NCI-H446 treated with DMSO at 0.1 percent for 48 hours (cell line): ENCODE results near the gene HPX.

Source experiments
- DNase-seq: peaks from one replicate; lab custom pipeline; 2025; lab: John Stamatoyannopoulos, UW

Gene HPX

DNA sequence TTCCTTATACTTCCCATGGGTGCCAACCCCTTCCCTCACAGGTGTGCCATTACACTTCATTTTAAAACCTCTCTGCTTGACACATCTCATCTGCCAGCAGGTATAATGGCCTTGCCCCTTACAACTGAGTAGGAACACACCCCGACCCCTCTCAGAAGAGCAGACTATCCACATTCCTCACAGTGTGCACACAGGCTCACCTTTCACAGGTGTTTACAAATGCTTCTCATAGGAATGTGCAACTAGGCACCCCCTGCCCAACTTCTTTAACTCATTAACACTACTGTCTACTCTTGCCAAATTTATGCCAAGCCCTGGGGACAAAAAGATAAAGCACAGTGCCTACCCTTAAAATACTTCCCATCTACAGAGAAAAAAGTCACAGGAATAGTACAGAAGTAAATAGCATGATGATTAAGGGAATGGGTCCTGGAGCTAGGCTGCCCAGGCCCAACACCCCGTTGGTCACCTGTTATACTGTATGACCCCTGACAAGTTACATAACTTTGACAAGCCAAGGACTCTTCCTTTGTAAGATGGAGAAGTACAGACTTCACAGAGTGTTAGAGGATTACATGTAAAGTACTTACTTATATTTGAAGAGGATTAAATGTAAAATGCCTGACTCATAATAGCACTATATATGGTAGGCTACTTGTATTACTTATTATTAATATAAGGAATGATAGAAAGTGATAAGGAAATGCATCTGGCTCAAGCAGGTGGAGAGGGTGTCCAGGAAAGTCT is 17.7 kb upstream of the HPX start:
- no peak for DNase-seq

DNA sequence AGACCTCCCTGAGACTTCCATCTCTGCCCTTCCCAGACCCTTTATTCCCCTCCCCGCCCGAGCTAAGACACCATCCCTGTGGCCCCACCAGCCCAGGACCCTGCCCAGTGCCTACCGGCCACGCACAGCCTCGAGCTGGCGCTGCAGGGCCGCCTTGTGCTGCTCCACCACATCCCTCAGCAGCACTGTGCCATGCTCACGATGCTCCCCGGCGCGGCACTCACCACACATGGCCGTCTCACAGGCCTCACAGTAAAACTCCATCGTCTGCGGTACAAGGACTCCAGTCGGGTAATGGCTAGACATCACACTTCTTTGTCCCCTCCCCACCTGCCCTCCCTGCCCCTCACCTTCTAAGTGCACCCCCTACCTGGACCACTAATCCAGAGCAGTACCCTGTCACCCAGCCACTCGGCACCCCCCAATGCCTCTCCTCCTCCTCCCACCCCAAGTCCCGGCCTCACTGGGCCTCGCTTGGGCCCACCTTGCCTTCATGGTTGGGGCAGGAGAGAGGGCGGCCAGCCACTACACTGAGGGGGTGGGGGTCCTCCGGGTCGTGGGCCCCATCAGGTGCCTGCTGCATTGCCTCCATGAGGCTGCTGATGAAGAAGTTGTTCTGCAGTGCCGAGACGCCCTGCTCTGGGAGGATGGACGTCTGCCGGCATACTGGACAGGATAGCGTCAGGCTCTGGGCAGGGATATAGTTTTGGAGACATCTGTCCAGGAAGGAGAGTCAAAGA is 17.0 kb upstream of the HPX start:
- DNase-seq, result no peak

GRCh38 chr11:6456361-6457073 is 15.7 kb upstream of the HPX start:
- no peak for DNase-seq

- DNase-seq, result no peak
These were observed 14.3 kb upstream of the HPX start for GRCh38 chr11:6455070-6455469.

GRCh38 chr11:6453152-6453551 is 12.4 kb upstream of the HPX start:
- DNase-seq, result no peak

DNA sequence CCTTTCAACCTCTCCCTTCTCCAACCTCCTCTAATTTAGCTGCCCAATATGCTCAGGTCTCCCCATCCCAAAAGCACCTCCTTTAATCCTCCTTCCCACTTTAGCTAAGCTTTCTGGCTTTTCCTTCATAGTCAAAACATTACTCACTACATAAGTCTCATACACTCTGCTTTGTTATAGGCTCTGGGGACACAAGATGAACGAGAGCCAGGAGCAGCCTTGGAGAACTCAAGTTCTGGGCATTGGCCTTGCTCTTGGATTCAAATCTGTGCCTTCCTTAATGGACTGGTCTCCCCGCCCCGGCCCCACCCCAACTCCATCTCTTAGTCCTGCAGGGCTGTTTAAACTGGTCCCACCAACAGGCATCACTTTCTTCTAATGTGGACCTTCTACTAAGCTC is 11.4 kb upstream of the HPX start:
- DNase-seq, result no peak

DNA sequence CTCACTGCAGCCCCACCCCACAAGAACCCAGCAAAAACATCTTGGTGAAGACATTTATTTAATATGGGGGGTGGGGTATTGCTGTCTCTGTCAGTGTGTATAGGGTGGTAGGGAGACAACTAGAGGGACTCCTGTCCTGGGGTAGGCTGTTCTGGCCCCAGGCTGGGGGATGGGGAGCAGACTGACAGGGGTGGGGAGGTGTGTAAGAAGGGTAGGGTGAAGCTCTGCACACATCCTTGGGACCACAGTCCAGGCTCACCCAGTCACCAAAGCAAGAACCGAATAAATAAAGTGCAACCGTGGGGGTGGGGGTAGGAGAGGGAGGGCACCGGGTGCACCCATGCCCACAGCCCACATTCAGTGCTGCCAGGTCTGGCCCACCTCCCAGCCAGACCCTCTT is 7.8 kb upstream of the HPX start:
- no peak for DNase-seq

DNA sequence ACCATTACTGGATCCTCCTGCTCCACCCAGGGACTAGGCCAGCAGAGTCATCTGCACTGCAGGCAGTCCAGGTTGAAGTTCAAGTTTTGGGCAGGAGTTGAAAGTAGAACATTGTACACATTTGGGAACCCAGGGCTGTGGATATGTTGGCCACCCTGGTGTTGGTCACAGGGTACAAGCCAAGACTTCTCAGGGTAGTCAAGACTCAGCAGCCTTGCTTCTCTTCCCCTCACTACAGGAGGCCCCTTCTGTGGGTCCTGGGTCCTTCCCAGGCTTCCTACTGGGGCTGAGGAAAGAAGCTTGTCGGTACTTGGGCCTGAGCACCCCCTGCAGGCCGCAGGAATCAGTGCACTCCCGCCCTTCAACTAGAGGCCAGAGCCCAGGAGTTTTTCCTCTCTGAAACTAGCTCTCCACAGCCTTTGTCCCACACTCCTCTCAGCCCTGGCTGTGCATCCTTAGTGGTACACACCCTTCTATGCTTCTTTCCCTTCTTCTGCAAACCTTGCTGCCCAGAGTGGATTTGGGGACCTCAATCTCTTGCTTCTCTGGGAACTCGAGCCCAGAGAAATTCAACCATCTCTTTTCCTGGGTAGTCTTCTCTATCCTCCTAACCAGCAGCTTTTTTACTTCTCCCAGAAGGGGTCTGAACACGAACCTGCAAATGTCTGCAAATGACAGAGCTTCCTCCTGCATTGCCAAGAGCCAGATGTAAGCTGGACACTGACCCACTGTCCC is 2.6 kb upstream of the HPX start:
- peak; percentile 12 for DNase-seq

GRCh38 chr11:6442441-6442840 is 1.7 kb upstream of the HPX start:
- DNase-seq, result no peak

DNA sequence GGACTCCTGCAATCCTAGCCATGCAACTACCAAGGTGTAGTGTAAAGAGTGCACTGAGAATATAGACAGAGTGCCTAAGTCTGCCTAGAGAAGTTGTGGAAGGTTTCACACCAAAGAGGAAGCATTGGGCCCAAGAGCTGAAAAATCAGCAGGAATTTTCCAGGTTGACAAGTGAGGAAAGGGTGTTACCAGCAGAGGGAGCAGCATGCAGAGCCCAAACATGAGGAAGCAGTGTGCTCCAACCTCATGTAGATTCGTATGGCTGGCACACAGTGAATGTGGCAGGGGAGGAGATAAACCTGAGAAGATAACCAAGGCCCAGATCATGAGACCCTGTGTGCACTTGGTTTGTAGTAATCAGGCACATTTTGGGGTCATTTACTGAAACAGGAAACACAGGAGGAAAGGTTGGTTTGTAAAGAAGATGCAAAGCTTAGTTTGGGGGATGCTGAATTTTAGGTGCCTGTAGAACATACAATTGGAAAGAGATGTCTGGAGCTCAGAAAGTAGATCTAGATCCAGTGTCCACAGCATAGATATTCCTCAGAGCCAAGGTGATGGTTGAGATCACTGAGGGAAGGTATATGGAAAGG is 1.7 kb downstream of the HPX start:
- DNase-seq, result peak; percentile 38

GRCh38 chr11:6437993-6438392 is 2.8 kb downstream of the HPX start:
- no peak for DNase-seq

- no peak for DNase-seq
These were observed 3.4 kb downstream of the HPX start for GRCh38 chr11:6437423-6437822.

DNA sequence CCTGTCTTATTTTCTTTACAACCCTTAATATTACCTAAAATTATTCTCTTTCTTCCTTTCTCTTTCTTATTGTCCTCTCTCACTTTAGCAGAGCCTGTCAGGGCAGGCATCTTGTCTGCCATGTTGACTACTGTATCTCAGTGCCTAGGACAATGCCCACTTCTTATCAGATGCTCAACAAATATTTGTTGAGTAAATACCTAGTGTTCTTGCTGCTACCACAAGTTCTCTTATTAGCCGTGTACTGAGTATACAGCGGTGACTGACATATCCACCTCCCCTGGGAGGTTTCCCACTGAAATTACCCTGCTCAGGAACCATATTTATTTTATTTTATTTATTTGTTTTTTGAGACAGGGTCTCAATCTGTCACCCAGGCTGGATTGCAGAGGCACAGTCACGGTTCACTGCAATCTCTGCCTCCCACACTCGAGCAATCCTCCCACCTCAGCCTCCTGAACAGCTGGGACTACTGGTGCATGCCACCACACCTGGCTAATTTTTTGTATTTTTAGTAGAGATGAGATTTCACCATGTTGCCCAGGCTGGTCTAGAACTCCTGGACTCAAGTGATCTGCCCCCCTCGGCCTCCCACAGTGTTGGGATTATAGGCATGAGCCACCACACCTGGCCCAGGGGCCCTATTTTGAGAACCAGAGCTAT is 6.7 kb downstream of the HPX start:
- no peak for DNase-seq

DNA sequence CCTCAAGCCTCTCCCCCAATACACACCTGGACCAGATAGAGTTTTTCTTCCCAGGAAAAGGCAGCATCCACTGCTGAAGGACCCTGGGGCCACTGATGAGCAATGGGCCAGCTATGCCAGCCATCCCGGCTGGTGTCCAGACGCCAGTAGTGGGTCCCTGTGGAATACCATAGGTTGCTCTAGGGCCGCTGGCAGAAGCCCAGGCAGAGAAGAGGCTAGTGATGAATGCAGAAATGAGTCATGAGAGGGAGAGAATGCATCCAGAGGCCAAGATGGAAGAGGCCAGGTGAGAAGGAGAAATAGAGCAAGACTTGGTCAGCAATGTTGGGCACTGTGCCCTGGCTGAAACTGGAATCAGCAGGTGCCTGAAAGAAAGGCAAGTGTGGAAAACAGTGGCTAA is 8.9 kb downstream of the HPX start:
- no peak for DNase-seq

DNA sequence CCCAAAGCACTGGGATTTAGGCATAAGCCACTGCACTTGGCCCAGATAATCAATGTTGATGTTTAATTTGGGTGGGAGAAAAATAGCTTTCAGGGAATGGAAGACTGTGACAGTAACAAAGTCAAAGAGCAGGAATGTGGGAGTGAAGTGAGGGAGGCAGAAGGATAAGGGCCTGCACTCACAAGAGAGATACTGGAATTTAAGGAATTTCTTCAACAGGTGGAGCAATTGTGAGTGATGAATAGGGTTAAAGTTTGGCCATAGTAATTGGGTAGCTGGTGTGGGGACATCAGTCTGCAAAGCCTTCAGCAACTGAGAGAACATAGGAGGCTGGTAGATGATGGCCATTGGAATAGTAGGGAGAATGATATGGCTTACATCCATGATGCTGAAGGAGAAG is 13.3 kb downstream of the HPX start:
- no peak for DNase-seq

GRCh38 chr11:6420677-6421076 is 20.1 kb downstream of the HPX start:
- DNase-seq, result no peak

- DNase-seq, result no peak
These were observed 21.7 kb downstream of the HPX start, which contains the start of gene APBB1 for GRCh38 chr11:6419009-6419631. Gene APBB1 (minus strand): TSS chr11:6419094. CDS start chr11:6411347, 7,747 bp downstream.

DNA sequence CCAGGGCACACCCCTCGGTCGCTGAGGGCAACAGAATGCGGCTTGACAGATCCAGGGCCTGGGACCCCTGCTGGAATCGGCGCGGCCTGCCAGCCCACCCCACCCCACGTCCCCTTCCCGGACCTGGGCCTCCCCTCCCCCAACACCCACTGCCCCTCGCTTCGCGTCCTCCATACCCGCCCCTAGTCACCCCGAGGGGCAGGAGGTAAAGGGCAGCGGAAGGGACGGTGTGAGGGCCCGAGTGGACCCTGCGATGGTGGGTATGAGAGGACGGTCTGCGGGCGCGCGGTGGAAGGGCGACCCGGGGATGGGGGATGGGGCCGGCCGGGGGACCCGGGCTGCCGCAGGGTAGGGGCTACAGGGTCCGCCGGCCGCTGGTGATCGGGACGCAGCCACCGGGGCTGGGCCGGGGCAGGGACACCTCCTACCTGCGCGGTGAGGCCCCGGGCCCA is 22.2 kb downstream of the HPX start:
- DNase-seq, result no peak

- no peak for DNase-seq
These were observed 22.8 kb downstream of the HPX start for GRCh38 chr11:6417907-6418556.

DNA sequence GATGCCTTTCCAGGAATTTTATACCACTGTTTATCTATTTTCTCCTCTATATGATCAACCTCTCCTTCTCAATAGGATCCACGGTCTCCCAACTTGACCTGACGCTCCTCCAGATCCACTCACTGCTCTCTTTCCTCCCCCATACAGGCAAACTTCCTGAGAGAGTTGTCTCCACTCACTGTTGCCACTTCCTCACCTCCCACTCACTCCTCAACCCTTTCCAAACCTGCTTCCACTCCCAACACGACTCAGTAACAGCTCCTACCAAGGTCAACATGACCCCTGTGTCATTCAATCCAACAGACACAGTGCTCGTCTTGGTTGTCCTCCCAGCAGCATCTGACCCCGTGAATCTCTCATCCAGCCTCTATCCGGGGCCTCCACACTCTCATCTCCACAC is 25.0 kb downstream of the HPX start:
- DNase-seq, result no peak
